OCI-LY1 (cell line): ENCODE measurements around the gene CRYGS.
"Not testable (repeated sequence)": the region's sequence is repeated elsewhere in the genome, so short reads cannot be mapped to it uniquely, and the experiment has no call there.

Source experiments
- H2AFZ ChIP-seq: fragments of 200-600 bp; sonication (generic), shearing (Covaris generic); 2 replicates; pipeline ENCODE4 v1.6.0; 2014; ENCODE audit warnings: antibody characterized with exemption, mild to moderate bottlenecking, low read length
- H3F3A ChIP-seq: fragments of 200-600 bp; sonication (generic), shearing (Covaris generic); 2 replicates; pipeline ENCODE4 v1.6.0; 2014; ENCODE audit warnings: mild to moderate bottlenecking, antibody characterized with exemption, low read length, moderate library complexity; ENCODE audit not compliant: insufficient read depth
- H3K27ac ChIP-seq: fragments of 200-600 bp; sonication (generic); 2 replicates; pipeline ENCODE4 v1.5.1; 2014; ENCODE audit warnings: low read length, mixed run types, mild to moderate bottlenecking, low read depth; ENCODE audit not compliant: poor library complexity, severe bottlenecking
- H3K27me3 ChIP-seq: fragments of 200-600 bp; sonication (generic); 2 replicates; pipeline ENCODE4 v1.6.0; 2014; ENCODE audit warnings: antibody characterized with exemption, mild to moderate bottlenecking, low read length, moderate library complexity; ENCODE audit not compliant: insufficient read depth
- H3K36me3 ChIP-seq: fragments of 200-600 bp; sonication (generic); 2 replicates; pipeline ENCODE4 v1.6.1; 2014; ENCODE audit warnings: mild to moderate bottlenecking, antibody characterized with exemption, low read length, moderate library complexity, mixed read lengths; ENCODE audit not compliant: insufficient read depth
- H3K4me1 ChIP-seq: fragments of 200-600 bp; sonication (generic); 2 replicates; pipeline ENCODE4 v1.5.1; 2014; ENCODE audit warnings: mild to moderate bottlenecking, low read length, moderate library complexity; ENCODE audit not compliant: insufficient read depth, severe bottlenecking
- H3K4me2 ChIP-seq: fragments of 200-600 bp; sonication (generic), shearing (Covaris generic); 2 replicates; pipeline ENCODE4 v1.6.1; 2014; ENCODE audit warnings: low read length
- H3K4me3 ChIP-seq: fragments of 200-600 bp; sonication (generic); 2 replicates; pipeline ENCODE4 v1.5.1; 2014; ENCODE audit warnings: low read length, low read depth, mild to moderate bottlenecking, mixed read lengths; ENCODE audit not compliant: poor library complexity, severe bottlenecking
- H3K79me2 ChIP-seq: fragments of 200-600 bp; shearing (Covaris generic); 2 replicates; pipeline ENCODE4 v1.6.1; 2016; ENCODE audit warnings: mixed run types, low read length, mixed read lengths; ENCODE audit not compliant: insufficient read depth
- H3K9ac ChIP-seq: fragments of 200-600 bp; sonication (generic), shearing (Covaris generic); 2 replicates; pipeline ENCODE4 v1.6.1; 2014; ENCODE audit warnings: mild to moderate bottlenecking, low read length, mixed read lengths
- H3K9me2 ChIP-seq: fragments of 200-600 bp; sonication (generic), shearing (Covaris generic); 2 replicates; pipeline ENCODE4 v1.6.1; 2014; ENCODE audit warnings: low read depth, mild to moderate bottlenecking, low read length, mixed read lengths
- H3K9me3 ChIP-seq: fragments of 200-600 bp; shearing (Covaris generic); 2 replicates; pipeline ENCODE4 v1.6.1; 2014; ENCODE audit warnings: low read length, mixed read lengths
- H4K20me1 ChIP-seq: fragments of 200-600 bp; sonication (generic), shearing (Covaris generic); 2 replicates; pipeline ENCODE4 v1.6.0; 2016; ENCODE audit warnings: mild to moderate bottlenecking, low read length; ENCODE audit not compliant: insufficient read depth
- CTCF ChIP-seq: fragments of 200-600 bp; sonication (generic), shearing (Covaris generic); IDR thresholded peaks from 2 replicates; pipeline ENCODE4 v1.5.1; 2017; ENCODE audit warnings: mild to moderate bottlenecking, antibody characterized with exemption, low read length, moderate library complexity, mixed read lengths
- EZH2 ChIP-seq: fragments of 200-600 bp; sonication (generic), shearing (Covaris generic); IDR thresholded peaks from 2 replicates; pipeline ENCODE4 v1.8.0; 2017; ENCODE audit warnings: borderline replicate concordance, mixed run types, mild to moderate bottlenecking, antibody characterized with exemption, low read length, moderate library complexity, mixed read lengths

Gene CRYGS

GRCh38 chr3:186588632-186589031 is 44.5 kb upstream of the CRYGS start:
- Histone ChIP-seq H2AFZ (no peak overlapping the region), H3K4me2 (no peak overlapping the region)

GRCh38 chr3:186587183-186587582 is 43.0 kb upstream of the CRYGS start:
- H3K4me1 ChIP-seq = no peaks in the 10 kb centered on the region
- H4K20me1 ChIP-seq = no peaks in the 10 kb centered on the region
- H2AFZ ChIP-seq = no peak overlapping the region
- H3K9me2 ChIP-seq = no peaks in the 10 kb centered on the region
- no peaks in the 10 kb centered on the region for H3K79me2 ChIP-seq
- H3K9ac ChIP-seq = no peak overlapping the region
- H3K27ac ChIP-seq = no peak overlapping the region
- no peaks in the 10 kb centered on the region for H3F3A ChIP-seq
- H3K36me3 ChIP-seq = peaks cover 41% of the 10 kb centered on the region
- H3K9me3 ChIP-seq = no peaks in the 10 kb centered on the region
- no peak overlapping the region for H3K4me2 ChIP-seq
- no peaks in the 10 kb centered on the region for H3K27me3 ChIP-seq
- no peak for TF ChIP-seq EZH2
- TF ChIP-seq CTCF = no peak
- no peak overlapping the region for H3K4me3 ChIP-seq

More at GRCh38 chr3:186588632-186589031, 44.5 kb upstream of the CRYGS start:
- Histone ChIP-seq H4K20me1 (no peaks in the 10 kb centered on the region), H3K4me1 (no peaks in the 10 kb centered on the region), H3K27me3 (no peaks in the 10 kb centered on the region), H3K9me3 (no peaks in the 10 kb centered on the region), H3K36me3 (peaks cover 27% of the 10 kb centered on the region), H3K27ac (no peak overlapping the region), H3F3A (no peaks in the 10 kb centered on the region), H3K9ac (no peak overlapping the region), H3K9me2 (no peaks in the 10 kb centered on the region), H3K79me2 (no peaks in the 10 kb centered on the region), H3K4me3 (no peak overlapping the region)
- TF ChIP-seq CTCF = no peak

- H3F3A ChIP-seq, H3K4me2 ChIP-seq, H3K79me2 ChIP-seq: not testable (repeated sequence)
Observed at GRCh38 chr3:186586245-186586644, 42.1 kb upstream of the CRYGS start.

GRCh38 chr3:186583831-186584230 is 39.7 kb upstream of the CRYGS start:
- Histone ChIP-seq H3F3A (no peaks in the 10 kb centered on the region), H3K9me3 (no peaks in the 10 kb centered on the region), H3K9me2 (no peaks in the 10 kb centered on the region), H3K4me3 (no peak overlapping the region), H3K4me2 (no peak overlapping the region), H2AFZ (no peak overlapping the region), H3K27ac (no peak overlapping the region), H3K4me1 (no peaks in the 10 kb centered on the region), H3K79me2 (no peaks in the 10 kb centered on the region), H4K20me1 (no peaks in the 10 kb centered on the region), H3K9ac (no peak overlapping the region), H3K36me3 (peaks cover 74% of the 10 kb centered on the region), H3K27me3 (no peaks in the 10 kb centered on the region)
- TF ChIP-seq EZH2 (no peak), CTCF (no peak)

More at GRCh38 chr3:186586245-186586644, 42.1 kb upstream of the CRYGS start:
- not testable (repeated sequence) for H4K20me1 ChIP-seq, H3K9me2 ChIP-seq, H3K4me1 ChIP-seq, H3K9me3 ChIP-seq, H2AFZ ChIP-seq, H3K9ac ChIP-seq, H3K27me3 ChIP-seq, H3K27ac ChIP-seq, H3K4me3 ChIP-seq
- H3K36me3 ChIP-seq = peaks cover 51% of the 10 kb centered on the region
